DMS114 treated with DMSO at 0.1 percent for 48 hours (cell line): ENCODE results near the gene POLE2.
"Not testable (repeated sequence)": the region's sequence is repeated elsewhere in the genome, so short reads cannot be mapped to it uniquely, and the experiment has no call there.

ENCODE experiments used
- DNase-seq: peaks from one replicate; lab custom pipeline; 2025; ENCODE audit not compliant: unreplicated experiment; lab: John Stamatoyannopoulos, UW

POLE2 gene

DNA sequence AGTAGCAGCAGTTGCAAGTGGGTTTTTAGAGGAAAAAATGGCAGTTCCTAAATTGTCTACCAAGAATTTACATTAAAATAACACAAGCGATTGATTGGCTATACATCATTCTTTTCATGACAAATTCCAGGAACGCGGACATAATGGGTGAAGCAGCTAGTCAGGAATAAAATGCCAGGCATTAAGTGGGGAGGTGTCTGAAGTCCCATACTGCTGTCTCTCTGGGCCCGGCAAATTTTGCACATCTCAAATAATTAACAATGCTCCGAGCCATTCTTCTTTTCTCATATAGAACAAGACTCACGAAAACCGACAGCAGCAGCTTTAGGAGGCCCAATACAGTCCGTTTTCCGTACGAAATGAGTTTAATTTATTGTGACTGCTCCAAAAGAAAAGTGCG, 68.3 kb downstream of the POLE2 start:
- no peak for DNase-seq

DNA sequence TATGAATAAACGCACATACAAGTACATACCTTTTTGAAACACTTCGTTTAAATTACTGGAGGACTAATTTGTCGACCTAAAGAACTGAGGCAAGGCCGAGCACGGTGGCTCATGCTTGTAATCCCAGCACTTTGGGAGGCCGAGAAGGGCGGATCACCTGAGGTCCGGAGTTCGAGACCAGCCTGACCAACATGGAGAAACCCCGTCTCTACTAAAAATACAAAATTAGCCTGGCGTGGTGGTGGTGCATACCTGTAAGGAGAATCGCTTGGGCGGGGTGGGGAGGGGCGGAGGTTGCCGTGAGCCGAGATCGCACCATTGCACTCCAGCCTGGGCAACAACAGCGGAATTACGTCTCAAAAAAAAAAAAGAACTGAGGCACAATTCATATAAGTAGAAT, 68.7 kb downstream of the POLE2 start:
- DNase-seq: not testable (repeated sequence)

DNA sequence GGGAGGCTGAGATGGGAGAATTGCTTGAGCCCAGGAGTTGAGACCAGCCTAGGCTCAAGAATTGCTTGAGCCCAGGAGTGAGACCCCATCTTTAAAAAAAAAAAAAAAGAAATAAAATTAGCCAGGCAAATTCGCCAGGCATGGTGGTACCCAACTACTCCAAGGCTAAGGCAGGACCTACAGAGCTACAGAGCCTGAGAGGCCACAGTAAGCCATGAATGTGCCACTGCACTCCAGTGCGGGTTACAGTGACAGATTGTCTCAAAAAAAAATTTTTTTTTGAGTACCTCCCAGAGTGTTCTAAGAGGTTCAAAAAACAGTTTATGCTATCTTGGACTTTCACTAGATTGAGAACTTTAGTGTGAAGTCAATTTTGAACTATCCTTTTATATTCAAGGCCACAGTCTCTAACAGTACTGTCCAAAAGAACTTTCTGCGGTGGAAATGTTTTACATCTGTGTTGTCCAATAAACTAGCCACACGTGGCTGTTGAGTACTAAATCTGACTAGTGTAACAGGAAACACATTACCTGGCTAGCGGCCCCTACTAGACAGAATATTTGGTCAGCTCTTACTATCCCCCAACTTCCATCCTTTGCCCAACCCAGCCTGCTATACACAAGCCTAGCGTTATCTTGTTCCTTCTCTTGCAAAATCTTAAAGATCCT, 70.0 kb downstream of the POLE2 start:
- no peak for DNase-seq

DNA sequence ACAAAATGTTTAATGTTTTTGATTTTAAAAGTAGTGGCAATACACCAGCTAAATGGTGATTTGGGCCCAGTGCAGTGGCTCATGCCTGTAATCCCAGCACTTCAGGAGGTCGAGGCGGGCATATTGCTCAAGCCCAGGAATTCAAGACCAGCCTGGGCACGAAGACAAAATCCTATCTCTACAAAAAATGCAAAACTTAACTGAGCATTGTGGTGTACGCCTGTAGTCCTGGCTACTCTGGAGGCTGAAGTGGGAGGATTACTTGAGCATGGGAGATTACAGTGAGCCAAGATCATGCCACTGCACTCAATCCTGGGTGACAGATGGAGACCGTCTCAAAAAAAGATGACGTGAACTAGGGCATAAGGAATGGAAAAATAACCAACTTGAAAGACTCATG, 72.2 kb downstream of the POLE2 start:
- no peak for DNase-seq

DNA sequence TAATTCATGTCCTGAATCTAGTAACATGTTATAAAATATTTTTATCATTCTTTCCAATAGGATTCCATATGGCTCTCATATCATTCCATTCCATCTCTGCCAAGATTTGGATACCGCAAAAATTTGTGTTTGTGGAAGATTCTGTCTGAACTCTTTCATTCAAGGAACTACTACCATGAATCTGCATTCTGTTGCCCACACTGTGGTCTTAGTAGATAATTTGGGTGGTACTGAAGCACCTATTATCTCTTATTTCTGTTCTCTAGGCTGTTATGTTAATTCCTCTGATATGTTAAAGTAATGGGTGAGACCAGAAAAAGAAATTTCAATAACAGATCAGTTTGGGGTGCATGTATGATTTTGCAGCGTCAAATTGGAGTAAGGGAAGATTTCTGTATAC, 73.8 kb downstream of the POLE2 start:
- no peak for DNase-seq

DNA sequence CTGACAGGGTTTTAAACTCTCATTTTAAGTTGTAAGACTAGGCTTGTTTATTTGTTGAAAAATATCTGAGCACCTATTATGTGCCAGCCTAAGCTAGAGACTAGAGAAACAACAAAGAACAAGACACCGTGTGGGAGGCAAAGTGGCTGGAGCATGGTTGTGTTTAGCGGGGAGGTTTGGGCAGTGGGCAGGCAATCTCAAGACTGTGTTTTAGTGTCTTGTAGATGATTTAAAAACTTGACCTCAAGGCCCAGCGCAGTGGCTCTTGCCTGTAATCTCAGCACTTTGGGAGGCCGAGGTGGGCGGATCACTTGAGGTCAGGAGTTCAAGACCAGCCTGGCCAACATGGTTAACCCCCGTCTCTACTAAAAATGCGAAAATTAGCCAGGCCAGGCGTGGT, 75.3 kb downstream of the POLE2 start:
- no peak for DNase-seq

DNA sequence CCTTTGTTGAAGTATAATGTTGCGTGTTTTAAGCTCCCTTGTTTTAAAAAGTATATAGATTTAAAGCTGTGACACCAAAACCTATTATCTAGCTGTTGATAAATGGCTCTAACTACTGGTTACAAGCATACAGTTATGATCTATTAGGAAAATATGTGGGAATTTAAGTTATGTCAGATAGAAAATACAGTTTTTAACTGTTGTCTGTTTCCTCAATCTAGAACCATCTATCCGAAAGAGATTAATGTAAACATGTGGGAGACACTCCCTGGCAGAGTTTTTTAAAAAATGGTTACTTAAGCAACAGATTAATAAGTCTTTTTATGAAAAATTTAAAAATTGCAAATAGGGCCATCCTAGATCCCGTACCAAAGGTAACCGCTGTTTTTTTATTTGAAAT, 75.8 kb downstream of the POLE2 start:
- DNase-seq: no peak

DNA sequence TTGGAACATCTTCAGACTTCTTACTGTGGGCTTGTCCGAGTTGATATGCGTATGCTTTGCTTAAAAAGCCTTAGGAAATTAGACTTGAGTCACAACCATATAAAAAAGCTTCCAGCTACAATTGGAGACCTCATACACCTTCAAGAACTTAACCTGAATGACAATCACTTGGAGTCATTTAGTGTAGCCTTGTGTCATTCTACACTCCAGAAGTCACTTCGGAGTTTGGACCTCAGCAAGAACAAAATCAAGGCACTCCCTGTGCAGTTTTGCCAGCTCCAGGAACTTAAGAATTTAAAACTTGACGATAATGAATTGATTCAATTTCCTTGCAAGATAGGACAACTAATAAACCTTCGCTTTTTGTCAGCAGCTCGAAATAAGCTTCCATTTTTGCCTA, 80.4 kb downstream of the POLE2 start:
- no peak for DNase-seq

DNA sequence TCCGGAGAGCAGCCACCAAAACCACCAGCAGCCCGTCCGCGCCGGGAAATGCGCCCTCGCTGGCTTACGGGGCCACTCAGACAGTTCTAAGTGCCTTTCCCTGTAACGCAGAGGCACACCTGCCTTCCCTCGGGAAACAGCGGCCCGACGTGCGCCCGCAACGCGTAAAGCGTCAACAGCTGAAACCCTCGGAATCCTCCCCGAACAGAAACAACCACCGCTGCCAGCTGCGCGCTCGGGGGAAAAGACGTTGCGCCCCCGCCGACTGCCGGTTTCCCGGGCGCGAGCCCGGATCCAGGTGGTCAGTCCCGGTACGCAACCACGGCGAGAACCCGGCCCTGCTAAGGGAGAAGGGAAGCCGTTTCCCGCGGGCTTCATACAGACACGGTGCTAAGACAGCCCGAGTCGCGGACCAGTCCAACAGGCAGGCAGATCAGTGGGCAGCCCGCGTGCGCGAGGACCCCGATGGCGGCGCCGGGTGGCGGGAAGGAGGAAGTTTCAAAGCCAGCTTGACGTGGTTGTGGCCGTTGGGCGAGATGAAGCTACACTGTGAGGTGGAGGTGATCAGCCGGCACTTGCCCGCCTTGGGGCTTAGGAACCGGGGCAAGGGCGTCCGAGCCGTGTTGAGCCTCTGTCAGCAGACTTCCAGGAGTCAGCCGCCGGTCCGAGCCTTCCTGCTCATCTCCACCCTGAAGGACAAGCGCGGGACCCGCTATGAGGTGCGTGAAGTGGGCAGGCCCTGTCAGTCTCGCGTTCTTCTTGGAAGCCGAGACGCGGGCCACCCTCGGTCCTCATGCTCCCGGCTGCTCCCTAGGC, 89.3 kb downstream of the POLE2 start, which contains the start of gene LRR1:
Gene LRR1, plus strand, starts transcription at position 456 of the 816 bp plus-strand sequence. Its CDS starts 81 bp downstream, at position 537.
- peak; percentile 49 for DNase-seq

DNA sequence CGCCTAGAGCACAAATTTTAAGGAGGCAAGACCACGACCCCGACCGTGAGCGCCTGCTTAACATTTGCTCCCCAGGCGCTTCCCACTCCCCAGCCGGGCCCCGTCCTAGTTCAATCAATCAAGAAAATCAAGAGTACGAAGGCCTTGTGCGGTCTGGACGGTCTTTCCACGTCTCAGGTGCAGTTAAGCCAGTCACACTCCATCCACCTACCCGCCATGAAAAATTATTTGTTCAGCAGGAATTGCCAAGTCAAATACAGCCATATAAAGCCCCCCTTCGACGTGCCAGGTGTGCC, 89.9 kb downstream of the POLE2 start:
- DNase-seq: no peak

DNA sequence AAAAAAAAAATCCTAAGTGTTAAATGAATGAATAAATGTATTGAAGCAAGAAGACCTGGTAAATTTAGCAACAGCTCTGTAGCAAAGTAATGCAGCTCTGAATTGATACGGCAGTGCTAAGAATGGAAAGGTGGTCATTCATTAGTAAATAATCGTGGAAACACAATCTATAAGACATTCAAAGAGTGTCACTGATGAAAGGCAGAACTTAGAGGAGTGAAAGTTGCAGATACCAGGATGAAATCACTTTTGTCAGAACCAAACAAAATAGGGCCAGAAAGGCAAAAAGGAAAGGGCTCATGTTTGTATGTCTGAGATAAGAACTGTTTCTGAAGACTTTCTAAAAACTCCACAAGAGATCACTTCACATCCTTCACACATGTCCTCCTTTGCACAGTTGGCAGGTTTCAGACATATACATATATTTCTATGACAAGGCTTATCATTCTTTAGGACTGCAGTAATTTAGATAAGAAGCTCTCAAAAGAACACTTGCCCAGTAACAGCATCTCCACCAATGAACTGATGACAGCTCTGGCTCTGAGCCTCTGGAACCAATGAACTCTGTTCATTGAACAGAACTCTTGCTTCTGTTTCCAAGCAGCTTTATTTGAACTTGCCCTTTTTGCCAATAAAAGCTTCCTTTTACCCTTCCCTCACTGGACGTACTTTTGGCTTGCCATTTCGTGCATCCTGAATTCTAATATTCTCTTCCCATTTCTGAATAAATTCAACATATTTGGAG, 93.5 kb downstream of the POLE2 start:
- no peak for DNase-seq
